Body of pancreas (tissue), 4 donors: ENCODE measurements around the gene VPS35L. TPM values are rescaled to one million over a fixed set of nuclear protein-coding genes. Genes with fewer than 3 reads are reported as not detected.

ENCODE experiments used
- ATAC-seq: fragments of 150-250 bp; one replicate; pipeline ENCODE4 v1.9.1; 2016
- DNase-seq, 4 donors: peaks; one replicate each; pipeline ENCODE4 v3.0.0-alpha.2; 2019
- H3K27ac ChIP-seq, 4 donors: fragments of 200-600 bp; sonication (generic); 1 replicate in 3 of 4; 2 replicates in 1 of 4; pipeline versions ENCODE4 v1.5.1 to v1.6.1; 2016 to 2019; ENCODE audit warnings: mild to moderate bottlenecking in 1 of 4, mixed read lengths in 1 of 4, moderate library complexity in 1 of 4
- H3K27me3 ChIP-seq, 2 donors: fragments of 200-600 bp; sonication (generic); one replicate each; pipeline ENCODE4 v1.6.0; 2016; ENCODE audit warnings: mild to moderate bottlenecking in 1 of 2
- H3K36me3 ChIP-seq, 2 donors: fragments of 200-600 bp; sonication (generic); replicated peaks in 1 of 2; 2 replicates each; pipeline ENCODE4 v1.5.1; 2016; ENCODE audit warnings: low read depth in 2 of 2; ENCODE audit not compliant: insufficient read depth in 1 of 2
- H3K4me1 ChIP-seq: fragments of 200-600 bp; sonication (generic); one replicate; pipeline ENCODE4 v1.6.0; 2016
- H3K4me3 ChIP-seq, 2 donors: fragments of 200-600 bp; sonication (generic); 1 replicate in 1 of 2; 2 replicates in 1 of 2; pipeline ENCODE4 v1.5.1; 2016 to 2019
- H3K9me3 ChIP-seq, 3 donors: fragments of 200-600 bp; sonication (generic); 1 replicate in 2 of 3; 2 replicates in 1 of 3; pipeline ENCODE4 v1.5.1; 2016
- CTCF ChIP-seq, 7 experiments: fragments of 450-650 bp in 4 of 7; fragments of 200-600 bp in 3 of 7; sonication (generic) in 3 of 7; IDR thresholded peaks; one replicate each; pipeline ENCODE4 v1.5.1; 2016 to 2019; ENCODE audit warnings: antibody characterized with exemption in 7 of 7
- POLR2A ChIP-seq, 3 donors: fragments of 450-650 bp; IDR thresholded peaks; one replicate each; pipeline ENCODE4 v1.6.1; 2016; ENCODE audit warnings: antibody characterized with exemption in 3 of 3, mild to moderate bottlenecking in 2 of 3
- WGBS, 2 donors: methylation state at CpG; one replicate each; pipeline ENCODE4 v1.1.5; 2017; 5-methylcytosine and 5-hydroxymethylcytosine counted together
- intact Hi-C: fragments of 100-400 bp; cut with DNase I; formaldehyde crosslinking; loops from one replicate; pipeline ENCODE4 v1.15.1; 2023
- total RNA-seq, 2 donors: library from RNA; depleted of rRNA; stranded (reverse); fragments of >200 nt; gene quantifications; one replicate each; pipeline ENCODE4 v1.1.0, GENCODE V29; 2016

Gene VPS35L
- total RNA-seq, 2 donors from 2014 or later, result 25.4 to 31.6 TPM

GRCh38 chr16:19710991-19711545 is 155.6 kb downstream of the VPS35L start:
- ATAC-seq (peak; percentile 37), DNase-seq (peak; percentile 38 to 56 (median 48))
- no peak for TF ChIP-seq POLR2A (IDR thresholded peaks at IDR 0.05)
- no peak for TF ChIP-seq CTCF (IDR thresholded peaks at IDR 0.05)
- Histone ChIP-seq H3K4me1 (peaks cover 15% of the 10 kb centered on the region), H3K36me3 (peaks cover 0 to 2% of the 10 kb centered on the region in 2 donors), H3K9me3 (no peaks in the 10 kb centered on the region), H3K27ac (peak overlapping the region in 3 of 4 donors; percentile 19 to 64 (median 23)), H3K27me3 (no peaks in the 10 kb centered on the region), H3K4me3 (no peak overlapping the region)
- intact Hi-C loops, result loop anchor here (5.0 kb wide), 1 partner anchor 171 kb away; the partner anchor contains the start of gene GPRC5B
- 58 to 67% methylated on average over 8 to 13 of the region's 13 CpGs for WGBS, 2 donors

- Histone ChIP-seq H3K36me3 (peaks cover 0 to under 1% of the 10 kb centered on the region in 2 donors), H3K9me3 (no peaks in the 10 kb centered on the region), H3K27ac (peak overlapping the region in 2 of 4 donors; percentile 14 to 23), H3K4me1 (peaks cover 21% of the 10 kb centered on the region), H3K4me3 (no peak overlapping the region), H3K27me3 (no peaks in the 10 kb centered on the region)
- DNase-seq (no peak), ATAC-seq (no peak)
- WGBS, 2 donors, result 92 to 95% methylated on average over 12 of the region's 12 CpGs
- TF ChIP-seq CTCF (IDR thresholded peaks at IDR 0.05), result no peak
- TF ChIP-seq POLR2A (IDR thresholded peaks at IDR 0.05), result no peak
- intact Hi-C loops, result loop anchor here (5.0 kb wide), 1 partner anchor 171 kb away; the partner anchor contains the start of gene GPRC5B
Measured at GRCh38 chr16:19711643-19712042, 156.1 kb downstream of the VPS35L start.

GRCh38 chr16:19712418-19713058 is 157.0 kb downstream of the VPS35L start:
- Histone ChIP-seq H3K36me3 (no peaks in the 10 kb centered on the region), H3K9me3 (no peaks in the 10 kb centered on the region), H3K4me3 (no peak overlapping the region), H3K27me3 (no peaks in the 10 kb centered on the region), H3K4me1 (peaks cover 29% of the 10 kb centered on the region), H3K27ac (peak overlapping the region in 1 of 4 donors; percentile 14)
- DNase-seq (no peak), ATAC-seq (no peak)
- TF ChIP-seq CTCF (IDR thresholded peaks at IDR 0.05), result no peak
- TF ChIP-seq POLR2A (IDR thresholded peaks at IDR 0.05), result no peak
- WGBS, 2 donors, result 93 to 94% methylated on average over 10 to 11 of the region's 11 CpGs
- intact Hi-C loops, result loop anchor here (5.0 kb wide), 1 partner anchor 170 kb away; the partner anchor contains the start of gene GPRC5B

GRCh38 chr16:19713697-19714096 is 158.2 kb downstream of the VPS35L start:
- intact Hi-C loops, result loop anchor here (5.0 kb wide), 1 partner anchor 169 kb away; the partner anchor contains the start of gene GPRC5B
- H3K4me1 ChIP-seq, result peaks cover 30% of the 10 kb centered on the region
- TF ChIP-seq POLR2A (IDR thresholded peaks at IDR 0.05) (no peak), CTCF (IDR thresholded peaks at IDR 0.05) (no peak)
- H3K27ac ChIP-seq, result no peak overlapping the region
- no peaks in the 10 kb centered on the region for H3K27me3 ChIP-seq
- no peak for DNase-seq
- no peaks in the 10 kb centered on the region for H3K36me3 ChIP-seq
- no peak overlapping the region for H3K4me3 ChIP-seq
- ATAC-seq, result no peak
- WGBS, 2 donors, result 91% methylated on average over 6 of the region's 6 CpGs
- H3K9me3 ChIP-seq, result no peaks in the 10 kb centered on the region
